PFSK-1 (cell line): ENCODE measurements around the gene GNG13.

Source experiments
- POLR2AphosphoS5 ChIP-seq: IDR thresholded peaks from 2 replicates; pipeline ENCODE4 v1.6.1; 2012; ENCODE audit warnings: low read depth, mild to moderate bottlenecking, control low read depth, low read length, moderate library complexity
- REST ChIP-seq, 2 experiments: IDR thresholded peaks; 2 replicates each; pipeline versions ENCODE4 v1.6.1 to v1.8.0; 2011 to 2012; ENCODE audit warnings: low read depth in 2 of 2, low read length in 2 of 2, control low read depth in 1 of 2, inconsistent platforms in 1 of 2, mild to moderate bottlenecking in 1 of 2, moderate library complexity in 1 of 2; ENCODE audit not compliant: insufficient read depth in 1 of 2
- SIN3A ChIP-seq: IDR thresholded peaks from 2 replicates; pipeline ENCODE4 v1.6.1; 2012; ENCODE audit warnings: mild to moderate bottlenecking, low read length, moderate library complexity, borderline replicate concordance; ENCODE audit not compliant: insufficient read depth
- TAF1 ChIP-seq: IDR thresholded peaks from 2 replicates; pipeline ENCODE4 v1.6.1; 2012; ENCODE audit warnings: low read length, control low read depth, borderline replicate concordance; ENCODE audit not compliant: insufficient read depth

GRCh38 chr16:796296-797119, 4.0 kb downstream of the GNG13 start:
- no peak for TF ChIP-seq POLR2AphosphoS5
- no peak for TF ChIP-seq REST (IDR thresholded peaks at IDR 0.05; ENCODE audit: insufficient read depth in 1 of 2, low read depth in 2 of 2, low read length in 2 of 2)
- no peak for TF ChIP-seq SIN3A
- TF ChIP-seq TAF1: no peak
